IMR-90 (cell line): ENCODE results near the gene NPHS1. TPM values are rescaled to one million over a fixed set of nuclear protein-coding genes. Genes with fewer than 3 reads are reported as not detected.

Source experiments
- ATAC-seq: fragments of 200-7000 bp; cut with Tn5 transposase; 2 replicates; pipeline ENCODE4 v1.9.1; 2020; ENCODE audit warnings: low read depth, mild to moderate bottlenecking, moderate library complexity
- BruUV-seq: library from RNA; stranded (reverse); fragments of 400-500 nt; replicated peaks from 2 replicates; lab custom pipeline; 2021; lab: Mats Ljungman, UMichigan
- CTCF ChIA-PET: fragments of 300-600 bp; formaldehyde crosslinking; extraction: SDS; loops from one replicate; lab custom pipeline; 2021; ENCODE audit warnings: antibody characterized with exemption; lab: Yijun Ruan, JAX
- POLR2A ChIA-PET: fragments of 300-600 bp; sonication (Branson Sonifier 250); formaldehyde crosslinking; loops from one replicate; lab custom pipeline; 2022; ENCODE audit warnings: antibody characterized with exemption; ENCODE audit not compliant: unreplicated experiment; lab: Charles Lee
- DNase-seq: peaks from one replicate; pipeline ENCODE4 v3.0.0; 2013
- H2AFZ ChIP-seq: replicated peaks from 2 replicates; pipeline ENCODE3; 2013; ENCODE audit warnings: low read length, mild to moderate bottlenecking; ENCODE audit not compliant: poor library complexity
- H2AK5ac ChIP-seq: 2 replicates; pipeline ENCODE4 v1.6.1; 2013; ENCODE audit warnings: low read depth, low read length, inconsistent platforms
- H2AK9ac ChIP-seq: replicated peaks from 2 replicates; pipeline ENCODE3; 2013; ENCODE audit warnings: mild to moderate bottlenecking, low read depth, low read length, moderate library complexity; ENCODE audit not compliant: poor library complexity
- H2BK120ac ChIP-seq: 2 replicates; pipeline ENCODE4 v1.6.1; 2013; ENCODE audit warnings: low read depth, low read length, inconsistent platforms
- H2BK15ac ChIP-seq: 3 replicates; pipeline ENCODE4 v1.6.1; 2013; ENCODE audit warnings: low read depth, low read length, inconsistent platforms
- H2BK20ac ChIP-seq: 2 replicates; pipeline ENCODE4 v1.6.1; 2013; ENCODE audit warnings: low read depth, mild to moderate bottlenecking, inconsistent platforms, low read length, moderate library complexity
- H2BK5ac ChIP-seq: 2 replicates; pipeline ENCODE4 v1.6.1; 2013; ENCODE audit warnings: mild to moderate bottlenecking, low read depth, low read length, inconsistent platforms; ENCODE audit not compliant: poor library complexity, severe bottlenecking
- H3K14ac ChIP-seq: replicated peaks from 2 replicates; pipeline ENCODE4 v1.6.1; 2013; ENCODE audit warnings: low read depth, low read length, inconsistent platforms
- H3K18ac ChIP-seq: 2 replicates; pipeline ENCODE4 v1.6.1; 2013; ENCODE audit warnings: low read depth, low read length, control low read depth
- H3K23ac ChIP-seq: 2 replicates; pipeline ENCODE4 v1.6.1; 2013; ENCODE audit warnings: low read depth, low read length, inconsistent platforms
- H3K27ac ChIP-seq: 2 replicates; pipeline ENCODE4 v1.5.1; 2013; ENCODE audit warnings: mild to moderate bottlenecking, control low read depth, low read length; ENCODE audit not compliant: insufficient read depth
- H3K27me3 ChIP-seq: 2 replicates; pipeline ENCODE4 v1.6.1; 2013; ENCODE audit warnings: low read length; ENCODE audit not compliant: control insufficient read depth, insufficient read depth
- H3K36me3 ChIP-seq: 2 replicates; pipeline ENCODE4 v1.6.1; 2013; ENCODE audit warnings: low read length, mixed read lengths; ENCODE audit not compliant: control insufficient read depth, insufficient read depth
- H3K4ac ChIP-seq: 2 replicates; pipeline ENCODE4 v1.6.1; 2013; ENCODE audit warnings: low read depth, low read length, inconsistent platforms
- H3K4me1 ChIP-seq: 2 replicates; pipeline ENCODE4 v1.6.1; 2013; ENCODE audit warnings: low read length, mixed read lengths; ENCODE audit not compliant: control insufficient read depth, insufficient read depth
- H3K4me2 ChIP-seq: 2 replicates; pipeline ENCODE4 v1.6.1; 2013; ENCODE audit warnings: low read depth, mild to moderate bottlenecking, control low read depth, low read length, moderate library complexity
- H3K4me3 ChIP-seq: 2 replicates; pipeline ENCODE4 v1.5.1; 2013; ENCODE audit warnings: low read depth, mild to moderate bottlenecking, control low read depth, low read length, moderate library complexity; ENCODE audit not compliant: insufficient read depth
- H3K56ac ChIP-seq: 2 replicates; pipeline ENCODE4 v1.6.1; 2013; ENCODE audit warnings: low read length, inconsistent platforms; ENCODE audit not compliant: insufficient read depth; ENCODE audit errors: extremely low read depth
- H3K79me1 ChIP-seq, 2 experiments: 2 replicates each; pipeline ENCODE4 v1.6.1; 2013; ENCODE audit warnings: low read length in 2 of 2, inconsistent platforms in 1 of 2, low read depth in 1 of 2
- H3K9ac ChIP-seq: 2 replicates; pipeline ENCODE4 v1.6.1; 2013; ENCODE audit warnings: low read depth, low read length, control low read depth
- H3K9me1 ChIP-seq: 2 replicates; pipeline ENCODE4 v1.6.1; 2013; ENCODE audit warnings: low read length, inconsistent platforms; ENCODE audit not compliant: insufficient read depth
- H3K9me3 ChIP-seq: 2 replicates; pipeline ENCODE4 v1.6.1; 2013; ENCODE audit warnings: low read length; ENCODE audit not compliant: control insufficient read depth, insufficient read depth
- H4K20me1 ChIP-seq: 2 replicates; pipeline ENCODE4 v1.6.1; 2013; ENCODE audit warnings: low read length, inconsistent platforms; ENCODE audit not compliant: insufficient read depth
- H4K5ac ChIP-seq: 2 replicates; pipeline ENCODE4 v1.6.1; 2013; ENCODE audit warnings: mild to moderate bottlenecking, low read depth, low read length, control low read depth
- H4K8ac ChIP-seq, 2 experiments: 2 replicates each; pipeline ENCODE4 v1.6.1; 2013; ENCODE audit warnings: low read depth in 2 of 2, low read length in 2 of 2, control low read depth in 1 of 2, inconsistent platforms in 1 of 2
- H4K91ac ChIP-seq: 2 replicates; pipeline ENCODE4 v1.6.1; 2013; ENCODE audit warnings: low read depth, low read length, inconsistent platforms; ENCODE audit not compliant: insufficient read depth
- BHLHE40 ChIP-seq: fragments of 150-350 bp; IDR thresholded peaks from 2 replicates; pipeline ENCODE4 v1.6.1; 2016; ENCODE audit warnings: mild to moderate bottlenecking, low read depth, low read length
- CEBPB ChIP-seq: IDR thresholded peaks from 2 replicates; pipeline ENCODE4 v1.6.1; 2012; ENCODE audit warnings: low read depth, low read length, improper control_type of control experiment
- CHD1 ChIP-seq: IDR thresholded peaks from 2 replicates; pipeline ENCODE4 v1.6.1; 2012; ENCODE audit warnings: low read depth, low read length, improper control_type of control experiment
- FOS ChIP-seq: fragments of 150-350 bp; IDR thresholded peaks from 2 replicates; pipeline ENCODE4 v1.6.1; 2016; ENCODE audit warnings: low read depth, low read length
- MAFK ChIP-seq: IDR thresholded peaks from 2 replicates; pipeline ENCODE4 v1.6.1; 2012; ENCODE audit warnings: low read depth, low read length, improper control_type of control experiment
- MAZ ChIP-seq: IDR thresholded peaks from 2 replicates; pipeline ENCODE4 v1.6.1; 2012; ENCODE audit warnings: low read depth, mild to moderate bottlenecking, low read length, improper control_type of control experiment, moderate library complexity, borderline replicate concordance
- MXI1 ChIP-seq: IDR thresholded peaks from 2 replicates; pipeline ENCODE4 v1.6.1; 2012; ENCODE audit warnings: low read depth, mild to moderate bottlenecking, low read length, moderate library complexity, borderline replicate concordance
- NFE2L2 ChIP-seq: fragments of 150-350 bp; IDR thresholded peaks from 2 replicates; pipeline ENCODE4 v1.6.1; 2016; ENCODE audit warnings: low read depth, mild to moderate bottlenecking, low read length
- POLR2A ChIP-seq: IDR thresholded peaks from 2 replicates; pipeline ENCODE4 v1.6.1; 2012; ENCODE audit warnings: mild to moderate bottlenecking, low read depth, low read length
- RAD21 ChIP-seq: IDR thresholded peaks from 2 replicates; pipeline ENCODE4 v1.6.1; 2012; ENCODE audit warnings: low read length, improper control_type of control experiment
- RCOR1 ChIP-seq: IDR thresholded peaks from 2 replicates; pipeline ENCODE4 v1.6.1; 2012; ENCODE audit warnings: mild to moderate bottlenecking, low read length, improper control_type of control experiment; ENCODE audit not compliant: insufficient replicate concordance
- RFX5 ChIP-seq: IDR thresholded peaks from 2 replicates; pipeline ENCODE4 v1.8.0; 2012; ENCODE audit warnings: low read depth, mild to moderate bottlenecking, low read length, moderate library complexity
- SMC3 ChIP-seq: fragments of 150-350 bp; IDR thresholded peaks from 2 replicates; pipeline ENCODE4 v1.6.1; 2016; ENCODE audit warnings: low read depth, mild to moderate bottlenecking, antibody characterized with exemption, low read length, moderate library complexity
- WGBS, 2 experiments: methylation state at CpG; one replicate each; pipeline versions ENCODE4 v1.1.5 to v1.1.7; 2013; ENCODE audit warnings: missing lambda C conversion rate in 2 of 2; ENCODE audit not compliant: insufficient read length in 1 of 2; ENCODE audit errors: extremely low coverage in 2 of 2; 5-methylcytosine and 5-hydroxymethylcytosine counted together
- dilution Hi-C: fragments of 300-500 bp; cut with HindIII; formaldehyde crosslinking; loops from one replicate; pipeline ENCODE4 v1.14.3; 2018; ENCODE audit warnings: low sequenced_read_pairs; ENCODE audit not compliant: unreplicated experiment
- in situ Hi-C: fragments of 300-500 bp; cut with MboI; formaldehyde crosslinking; loops from 3 replicates; pipeline ENCODE4 v1.14.3; 2019; ENCODE audit warnings: low sequenced_read_pairs, inconsistent platforms, mixed read lengths
- intact Hi-C: fragments of 100-400 bp; cut with micrococcal nuclease; formaldehyde crosslinking; loops from 2 replicates; pipeline ENCODE4 v1.10.0; 2022
- polyA plus RNA-seq, 3 experiments: library from polyadenylated mRNA; depleted of rRNA; stranded (reverse); fragments of >200 nt; gene quantifications; 2 replicates each; pipeline ENCODE4 v1.2.3, GENCODE V29; 2012; ENCODE audit warnings: low replicate concordance in 1 of 3
- total RNA-seq: library from RNA; depleted of rRNA; stranded (reverse); fragments of >200 nt; gene quantifications from 2 replicates; pipeline ENCODE4 v1.2.3, GENCODE V29; 2012
- TF ChIP-seq, protein P1 (sequence below): conservative IDR thresholded peaks from 2 replicates; pipeline ENCODE4 v1.5.1; 2012; ENCODE audit warnings: mild to moderate bottlenecking, low read depth, low read length, improper control_type of control experiment
- TF ChIP-seq, protein P2 (sequence below): fragments of 150-350 bp; IDR thresholded peaks from 2 replicates; pipeline ENCODE4 v1.6.1; 2016; ENCODE audit warnings: low read depth, mild to moderate bottlenecking, low read length, moderate library complexity, borderline replicate concordance
- TF ChIP-seq, protein P3 (sequence below): fragments of 150-350 bp; IDR thresholded peaks from 2 replicates; pipeline ENCODE4 v1.6.1; 2017; ENCODE audit warnings: mild to moderate bottlenecking, antibody characterized with exemption, low read length, low read depth

Gene NPHS1
- total and polyA plus RNA-seq, 2 of the 4 experiments (the other 2 are of a cell fraction): not detected

DNA sequence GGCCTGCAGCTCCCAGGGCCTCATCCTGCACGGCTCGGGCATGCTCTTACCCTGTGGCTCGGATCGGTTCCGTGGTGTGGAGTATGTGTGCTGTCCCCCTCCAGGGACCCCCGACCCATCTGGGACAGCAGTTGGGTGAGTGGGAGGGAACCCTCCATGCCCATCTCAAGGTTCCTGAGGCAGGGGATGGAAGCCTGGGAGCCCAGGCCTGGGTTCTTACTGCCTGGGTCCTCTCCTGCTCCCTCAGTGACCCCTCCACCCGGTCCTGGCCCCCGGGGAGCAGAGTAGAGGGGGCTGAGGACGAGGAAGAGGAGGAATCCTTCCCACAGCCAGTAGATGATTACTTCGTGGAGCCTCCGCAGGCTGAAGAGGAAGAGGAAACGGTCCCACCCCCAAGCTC is 19.3 kb upstream of the NPHS1 start:
- Histone ChIP-seq H4K20me1 (no peaks in the 10 kb centered on the region), H3K4ac (no peak overlapping the region), H4K8ac (no peak overlapping the region), H3K4me3 (no peak overlapping the region), H2AFZ (no peak overlapping the region), H3K9ac (no peak overlapping the region), H2BK15ac (no peak overlapping the region), H2BK120ac (no peak overlapping the region), H3K4me2 (no peak overlapping the region), H4K5ac (no peak overlapping the region), H2AK9ac (no peak overlapping the region), H3K14ac (no peak overlapping the region), H2BK20ac (no peak overlapping the region), H3K27ac (no peak overlapping the region), H4K91ac (no peak overlapping the region), H3K4me1 (peaks cover 4% of the 10 kb centered on the region), H3K36me3 (no peaks in the 10 kb centered on the region), H3K9me1 (peaks cover 2% of the 10 kb centered on the region), H3K56ac (no peak overlapping the region), H2AK5ac (no peak overlapping the region), H3K18ac (no peak overlapping the region), H3K27me3 (peaks cover 4% of the 10 kb centered on the region; the same call in 1 of the 2 replicates), H3K9me3 (no peaks in the 10 kb centered on the region), H3K23ac (no peak overlapping the region), H2BK5ac (no peak overlapping the region), H3K79me1 (no peaks in the 10 kb centered on the region)
- WGBS, 2 experiments: no CpG with 5 or more reads among the region's 12 CpGs
- ChIA-PET CTCF (interaction anchor here (0.6 kb wide), 1 partner anchor 37 kb away, joined by 3 read pairs; no protein-coding TSS in a partner anchor), POLR2A (no interaction called here)
- intact Hi-C loops (no loop called here), dilution Hi-C loops (no loop called here), in situ Hi-C loops (no loop called here)
- no TSS peak for BruUV-seq
- TF ChIP-seq MAZ: no peak
- TF ChIP-seq, protein P1, sequence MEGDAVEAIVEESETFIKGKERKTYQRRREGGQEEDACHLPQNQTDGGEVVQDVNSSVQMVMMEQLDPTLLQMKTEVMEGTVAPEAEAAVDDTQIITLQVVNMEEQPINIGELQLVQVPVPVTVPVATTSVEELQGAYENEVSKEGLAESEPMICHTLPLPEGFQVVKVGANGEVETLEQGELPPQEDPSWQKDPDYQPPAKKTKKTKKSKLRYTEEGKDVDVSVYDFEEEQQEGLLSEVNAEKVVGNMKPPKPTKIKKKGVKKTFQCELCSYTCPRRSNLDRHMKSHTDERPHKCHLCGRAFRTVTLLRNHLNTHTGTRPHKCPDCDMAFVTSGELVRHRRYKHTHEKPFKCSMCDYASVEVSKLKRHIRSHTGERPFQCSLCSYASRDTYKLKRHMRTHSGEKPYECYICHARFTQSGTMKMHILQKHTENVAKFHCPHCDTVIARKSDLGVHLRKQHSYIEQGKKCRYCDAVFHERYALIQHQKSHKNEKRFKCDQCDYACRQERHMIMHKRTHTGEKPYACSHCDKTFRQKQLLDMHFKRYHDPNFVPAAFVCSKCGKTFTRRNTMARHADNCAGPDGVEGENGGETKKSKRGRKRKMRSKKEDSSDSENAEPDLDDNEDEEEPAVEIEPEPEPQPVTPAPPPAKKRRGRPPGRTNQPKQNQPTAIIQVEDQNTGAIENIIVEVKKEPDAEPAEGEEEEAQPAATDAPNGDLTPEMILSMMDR: no peak
- no peak for TF ChIP-seq SMC3
- no peak for TF ChIP-seq MAFK
- TF ChIP-seq BHLHE40: no peak
- no peak for TF ChIP-seq RCOR1
- TF ChIP-seq CEBPB: no peak
- no peak for TF ChIP-seq POLR2A
- TF ChIP-seq, protein P2, sequence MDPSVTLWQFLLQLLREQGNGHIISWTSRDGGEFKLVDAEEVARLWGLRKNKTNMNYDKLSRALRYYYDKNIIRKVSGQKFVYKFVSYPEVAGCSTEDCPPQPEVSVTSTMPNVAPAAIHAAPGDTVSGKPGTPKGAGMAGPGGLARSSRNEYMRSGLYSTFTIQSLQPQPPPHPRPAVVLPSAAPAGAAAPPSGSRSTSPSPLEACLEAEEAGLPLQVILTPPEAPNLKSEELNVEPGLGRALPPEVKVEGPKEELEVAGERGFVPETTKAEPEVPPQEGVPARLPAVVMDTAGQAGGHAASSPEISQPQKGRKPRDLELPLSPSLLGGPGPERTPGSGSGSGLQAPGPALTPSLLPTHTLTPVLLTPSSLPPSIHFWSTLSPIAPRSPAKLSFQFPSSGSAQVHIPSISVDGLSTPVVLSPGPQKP: no peak
- TF ChIP-seq, protein P3, sequence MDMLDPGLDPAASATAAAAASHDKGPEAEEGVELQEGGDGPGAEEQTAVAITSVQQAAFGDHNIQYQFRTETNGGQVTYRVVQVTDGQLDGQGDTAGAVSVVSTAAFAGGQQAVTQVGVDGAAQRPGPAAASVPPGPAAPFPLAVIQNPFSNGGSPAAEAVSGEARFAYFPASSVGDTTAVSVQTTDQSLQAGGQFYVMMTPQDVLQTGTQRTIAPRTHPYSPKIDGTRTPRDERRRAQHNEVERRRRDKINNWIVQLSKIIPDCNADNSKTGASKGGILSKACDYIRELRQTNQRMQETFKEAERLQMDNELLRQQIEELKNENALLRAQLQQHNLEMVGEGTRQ: no peak
- TF ChIP-seq FOS: no peak
- TF ChIP-seq RAD21: no peak
- TF ChIP-seq CHD1: no peak
- TF ChIP-seq RFX5: no peak
- no peak for TF ChIP-seq NFE2L2
- TF ChIP-seq MXI1: no peak
- DNase-seq (no peak), ATAC-seq (no peak)
